HUDEP-2 (cell line): Measurements from ENCODE around the gene CLEC2L.

Source experiments
- DNase-seq, 76 experiments: peaks; one replicate each; lab custom pipeline; 2025; ENCODE audit not compliant: unreplicated experiment in 76 of 76; lab: John Stamatoyannopoulos, UW

The CLEC2L gene

GRCh38 chr7:139521439-139521838, 2.0 kb upstream of the CLEC2L start:
- DNase-seq, result no peak

- DNase-seq, result no peak
These were observed 671 bp upstream of the CLEC2L start for GRCh38 chr7:139522830-139523198.

GRCh38 chr7:139523968-139524815, 707 bp downstream of the CLEC2L start:
- DNase-seq, result no peak

- no peak for DNase-seq
These were observed 1.8 kb downstream of the CLEC2L start for GRCh38 chr7:139525239-139525638.

- DNase-seq, result no peak
These were observed 2.3 kb downstream of the CLEC2L start for GRCh38 chr7:139525750-139526149.

GRCh38 chr7:139526578-139527544, 3.4 kb downstream of the CLEC2L start:
- DNase-seq, result no peak

- no peak for DNase-seq
These were observed 7.6 kb downstream of the CLEC2L start for GRCh38 chr7:139531094-139531493.

- DNase-seq, result no peak
These were observed 9.2 kb downstream of the CLEC2L start for GRCh38 chr7:139532636-139533155.

GRCh38 chr7:139534096-139534495, 10.6 kb downstream of the CLEC2L start:
- no peak for DNase-seq

GRCh38 chr7:139534966-139535651, 11.6 kb downstream of the CLEC2L start:
- DNase-seq, result no peak

- DNase-seq, result no peak
These were observed 12.7 kb downstream of the CLEC2L start for GRCh38 chr7:139536152-139536551.

GRCh38 chr7:139538881-139539635, 15.6 kb downstream of the CLEC2L start:
- no peak for DNase-seq

GRCh38 chr7:139540203-139540602, 16.7 kb downstream of the CLEC2L start:
- DNase-seq, result no peak

- DNase-seq, result no peak
These were observed 18.3 kb downstream of the CLEC2L start for GRCh38 chr7:139541600-139542307.

- DNase-seq, result no peak
These were observed 19.0 kb downstream of the CLEC2L start for GRCh38 chr7:139542308-139543151.

GRCh38 chr7:139543801-139544603, 20.5 kb downstream of the CLEC2L start:
- peak in 6 of 76 experiments; percentile 2 to 16 (median 4) for DNase-seq

GRCh38 chr7:139544645-139545044, 21.2 kb downstream of the CLEC2L start:
- DNase-seq, result no peak
